Thyroid gland (tissue), 4 donors: ENCODE data around the gene BCKDHB. TPM values are rescaled to one million over a fixed set of nuclear protein-coding genes. Genes with fewer than 3 reads are reported as not detected.
"Not testable (repeated sequence)": the region's sequence is repeated elsewhere in the genome, so short reads cannot be mapped to it uniquely, and the experiment has no call there.

Experiments used
- DNase-seq, 2 donors: peaks; one replicate each; pipeline ENCODE4 v3.0.0-alpha.2; 2019
- H3K27ac ChIP-seq, 3 donors: fragments of 200-600 bp; sonication (generic); 1 replicate in 2 of 3; 2 replicates in 1 of 3; pipeline ENCODE4 v1.5.1; 2016 to 2019; ENCODE audit warnings: mild to moderate bottlenecking in 1 of 3, moderate library complexity in 1 of 3
- H3K27me3 ChIP-seq: fragments of 200-600 bp; sonication (generic); one replicate; pipeline ENCODE4 v1.5.1; 2019
- H3K36me3 ChIP-seq, 2 donors: fragments of 200-600 bp; sonication (generic); one replicate each; pipeline ENCODE4 v1.5.1; 2016 to 2019
- H3K4me1 ChIP-seq, 2 donors: fragments of 200-600 bp; sonication (generic); one replicate each; pipeline ENCODE4 v1.5.1; 2017 to 2019
- H3K4me3 ChIP-seq, 3 donors: fragments of 200-600 bp; sonication (generic); replicated peaks in 1 of 3; 1 replicate in 2 of 3; 2 replicates in 1 of 3; pipeline ENCODE4 v1.5.1; 2016; ENCODE audit warnings: mild to moderate bottlenecking in 1 of 3
- H3K9me3 ChIP-seq: fragments of 200-600 bp; sonication (generic); one replicate; pipeline ENCODE4 v1.5.1; 2017
- CTCF ChIP-seq, 6 experiments: fragments of 200-600 bp in 3 of 6; fragments of 450-650 bp in 3 of 6; sonication (generic) in 3 of 6; IDR thresholded peaks; one replicate each; pipeline ENCODE4 v1.5.1; 2016 to 2019; ENCODE audit warnings: antibody characterized with exemption in 6 of 6, mild to moderate bottlenecking in 2 of 6, inconsistent platforms in 1 of 6, moderate library complexity in 1 of 6
- POLR2A ChIP-seq, 2 donors: fragments of 450-650 bp; IDR thresholded peaks; one replicate each; pipeline ENCODE4 v1.6.1; 2017; ENCODE audit warnings: antibody characterized with exemption in 2 of 2, mild to moderate bottlenecking in 2 of 2, moderate library complexity in 1 of 2
- WGBS, 2 donors: methylation state at CpG; one replicate each; pipeline ENCODE4 v1.1.5; 2017; 5-methylcytosine and 5-hydroxymethylcytosine counted together
- intact Hi-C: fragments of 100-400 bp; cut with DNase I; formaldehyde crosslinking; loops from one replicate; pipeline ENCODE4 v1.15.1; 2023
- total RNA-seq, 4 donors: library from RNA; depleted of rRNA; stranded (reverse); fragments of >200 nt; gene quantifications; one replicate each; pipeline ENCODE4 v1.2.3, GENCODE V29; 2016

BCKDHB gene
- total RNA-seq, 4 donors from 2014 or later, result 16.7 to 36.9 (median 24.4) TPM

- Histone ChIP-seq H3K9me3 (no peaks in the 10 kb centered on the region), H3K27ac (peak overlapping the region; percentile 58 to 69 (median 64)), H3K27me3 (no peaks in the 10 kb centered on the region), H3K36me3 (no peaks in the 10 kb centered on the region), H3K4me3 (peak overlapping the region in 1 of 3 donors; percentile 16), H3K4me1 (no peaks in the 10 kb centered on the region)
- DNase-seq, result no peak
- intact Hi-C loops, result no loop called here
- TF ChIP-seq POLR2A (IDR thresholded peaks at IDR 0.05), result no peak
- no peak for TF ChIP-seq CTCF (IDR thresholded peaks at IDR 0.05)
- 5 to 6% methylated on average over 6 of the region's 6 CpGs for WGBS, 2 donors
These were observed 476 bp upstream of the BCKDHB start for GRCh38 chr6:80105972-80106417.

- H3K36me3 ChIP-seq, H3K27ac ChIP-seq, DNase-seq, H3K27me3 ChIP-seq, H3K4me1 ChIP-seq, intact Hi-C loops, H3K4me3 ChIP-seq, H3K9me3 ChIP-seq: not testable (repeated sequence)
- 100% methylated on average over 3 of the region's 3 CpGs for WGBS, 2 donors
These were observed 16.1 kb downstream of the BCKDHB start for GRCh38 chr6:80122576-80122975.

GRCh38 chr6:80126657-80127345 is 20.3 kb downstream of the BCKDHB start:
- H3K9me3 ChIP-seq, result no peaks in the 10 kb centered on the region
- no peak for DNase-seq
- no peaks in the 10 kb centered on the region for H3K4me1 ChIP-seq
- no peak overlapping the region for H3K4me3 ChIP-seq
- TF ChIP-seq POLR2A (IDR thresholded peaks at IDR 0.05), result no peak
- no peak for TF ChIP-seq CTCF (IDR thresholded peaks at IDR 0.05)
- WGBS, 2 donors, result 94 to 95% methylated on average over 5 of the region's 5 CpGs
- H3K27ac ChIP-seq, result no peak overlapping the region
- intact Hi-C loops, result no loop called here
- H3K27me3 ChIP-seq, result no peaks in the 10 kb centered on the region
- H3K36me3 ChIP-seq, result no peaks in the 10 kb centered on the region

GRCh38 chr6:80129485-80129884 is 23.0 kb downstream of the BCKDHB start:
- Histone ChIP-seq H3K36me3 (no peaks in the 10 kb centered on the region), H3K4me3 (no peak overlapping the region), H3K4me1 (no peaks in the 10 kb centered on the region), H3K27me3 (no peaks in the 10 kb centered on the region), H3K27ac (no peak overlapping the region), H3K9me3 (no peaks in the 10 kb centered on the region)
- no peak for DNase-seq
- 92 to 93% methylated on average over 3 of the region's 3 CpGs for WGBS, 2 donors
- TF ChIP-seq POLR2A (IDR thresholded peaks at IDR 0.05) (no peak), CTCF (IDR thresholded peaks at IDR 0.05) (no peak)
- intact Hi-C loops, result no loop called here

GRCh38 chr6:80133020-80133419 is 26.5 kb downstream of the BCKDHB start:
- no peaks in the 10 kb centered on the region for H3K9me3 ChIP-seq
- H3K27me3 ChIP-seq, result no peaks in the 10 kb centered on the region
- peak in 4 of 6 experiments; percentile 38 to 48 (median 40) for TF ChIP-seq CTCF (IDR thresholded peaks at IDR 0.05)
- TF ChIP-seq POLR2A (IDR thresholded peaks at IDR 0.05), result no peak
- intact Hi-C loops, result no loop called here
- no peaks in the 10 kb centered on the region for H3K36me3 ChIP-seq
- no peak overlapping the region for H3K27ac ChIP-seq
- no peaks in the 10 kb centered on the region for H3K4me1 ChIP-seq
- 61 to 65% methylated on average over 4 of the region's 4 CpGs for WGBS, 2 donors
- no peak overlapping the region for H3K4me3 ChIP-seq
- DNase-seq, result peak; percentile 62 to 63
